GM23338 (cell line): ENCODE data around the gene CCSER2. TPM values are rescaled to one million over a fixed set of nuclear protein-coding genes. Genes with fewer than 3 reads are reported as not detected.

ENCODE experiments used
- ATAC-seq: fragments of 200-7000 bp; cut with Tn5 transposase; 3 replicates; pipeline ENCODE4 v1.9.1; 2020
- DNase-seq: peaks from one replicate; pipeline ENCODE4 v3.0.0-alpha.2; 2015; ENCODE audit warnings: low spot score
- H2AFZ ChIP-seq: fragments of 200-600 bp; sonication (generic); 2 replicates; pipeline ENCODE4 v1.8.0; 2016; ENCODE audit warnings: antibody characterized with exemption, mild to moderate bottlenecking, moderate library complexity
- H3F3A ChIP-seq: fragments of 200-600 bp; sonication (generic); replicated peaks from 2 replicates; pipeline ENCODE4 v1.8.0; 2017; ENCODE audit warnings: antibody characterized with exemption, mixed run types, low read depth
- H3K27ac ChIP-seq: fragments of 200-600 bp; sonication (generic); 2 replicates; pipeline ENCODE4 v1.6.1; 2016; ENCODE audit warnings: low read depth
- H3K27me3 ChIP-seq: fragments of 200-600 bp; sonication (generic); 2 replicates; pipeline ENCODE4 v1.8.0; 2016; ENCODE audit warnings: mild to moderate bottlenecking, mixed run types, moderate library complexity; ENCODE audit not compliant: insufficient read depth
- H3K36me3 ChIP-seq: fragments of 200-600 bp; sonication (generic); 2 replicates; pipeline ENCODE4 v1.8.0; 2016; ENCODE audit warnings: mild to moderate bottlenecking; ENCODE audit not compliant: insufficient read depth
- H3K4me1 ChIP-seq: fragments of 200-600 bp; sonication (generic); 2 replicates; pipeline ENCODE4 v1.8.0; 2016; ENCODE audit warnings: mild to moderate bottlenecking, moderate library complexity; ENCODE audit not compliant: insufficient read depth
- H3K4me2 ChIP-seq: fragments of 200-600 bp; sonication (generic); 2 replicates; pipeline ENCODE4 v1.7.1; 2017; ENCODE audit warnings: mixed run types
- H3K4me3 ChIP-seq: fragments of 200-600 bp; sonication (generic); 2 replicates; pipeline ENCODE4 v1.6.1; 2016; ENCODE audit warnings: mixed run types
- H3K79me2 ChIP-seq: fragments of 200-600 bp; sonication (generic); replicated peaks from 2 replicates; pipeline ENCODE4 v1.8.0; 2017; ENCODE audit warnings: mild to moderate bottlenecking; ENCODE audit not compliant: insufficient read depth
- H3K9me2 ChIP-seq: fragments of 200-600 bp; sonication (generic); 2 replicates; pipeline ENCODE4 v1.8.0; 2017; ENCODE audit not compliant: insufficient read depth
- H4K20me1 ChIP-seq: fragments of 200-600 bp; sonication (generic); replicated peaks from 2 replicates; pipeline ENCODE4 v1.8.0; 2017; ENCODE audit warnings: mild to moderate bottlenecking; ENCODE audit not compliant: insufficient read depth
- H3K27ac Mint-ChIP-seq: 2 replicates; pipeline ENCODE4 v1.8.0; 2020; ENCODE audit warnings: inconsistent platforms, mild to moderate bottlenecking, moderate library complexity, mixed read lengths
- H3K27me3 Mint-ChIP-seq: 3 replicates; pipeline ENCODE4 v1.8.0; 2022; ENCODE audit warnings: low read depth, mild to moderate bottlenecking, moderate library complexity, mixed read lengths, inconsistent platforms; ENCODE audit not compliant: insufficient read depth, poor library complexity
- H3K36me3 Mint-ChIP-seq: 3 replicates; pipeline ENCODE4 v1.8.0; 2021; ENCODE audit warnings: low read depth, mild to moderate bottlenecking, inconsistent platforms, moderate library complexity, mixed read lengths
- H3K4me1 Mint-ChIP-seq: 3 replicates; pipeline ENCODE4 v1.8.0; 2020; ENCODE audit warnings: mild to moderate bottlenecking, inconsistent platforms, mixed read lengths
- H3K4me3 Mint-ChIP-seq: 3 replicates; pipeline ENCODE4 v1.8.0; 2021; ENCODE audit warnings: moderate library complexity, mild to moderate bottlenecking, inconsistent platforms, mixed read lengths
- H3K9me3 Mint-ChIP-seq: 3 replicates; pipeline ENCODE4 v1.8.0; 2020; ENCODE audit warnings: moderate library complexity, mild to moderate bottlenecking, inconsistent platforms, mixed read lengths
- ZNF114 ChIP-seq: fragments of 250-450 bp; sonication (Bioruptor Pico); IDR thresholded peaks from 2 replicates; pipeline ENCODE4 v1.5.0; 2020; ENCODE audit warnings: mild to moderate bottlenecking, moderate library complexity
- ZNF331 ChIP-seq: fragments of 250-450 bp; sonication (Bioruptor Pico); IDR thresholded peaks from 2 replicates; pipeline ENCODE4 v1.5.0; 2020; ENCODE audit warnings: low read depth, mild to moderate bottlenecking, moderate library complexity
- polyA plus RNA-seq: library from polyadenylated mRNA; unstranded; fragments of >200 nt; fragmentation: Nextera tagmentation; extraction: Ambion mirVana; gene quantifications from 2 replicates; pipeline ENCODE4 v1.2.1, GENCODE V29; 2016
- total RNA-seq: library from RNA; depleted of rRNA; stranded (reverse); fragments of >200 nt; shearing (Covaris generic); gene quantifications from 2 replicates; pipeline ENCODE4 v1.2.3, GENCODE V29; 2014
- TF ChIP-seq, protein P1 (sequence below): fragments of 250-450 bp; sonication (Bioruptor Pico); IDR thresholded peaks from 2 replicates; pipeline ENCODE4 v1.5.0; 2020; ENCODE audit warnings: mild to moderate bottlenecking, moderate library complexity
- TF ChIP-seq, protein P2 (sequence below): IDR thresholded peaks from 2 replicates; pipeline ENCODE4 v1.6.1; 2016; ENCODE audit warnings: antibody characterized with exemption

CCSER2 gene
- total and polyA plus RNA-seq, 2 experiments from 2014 or later, result 30.6 to 37.2 TPM

DNA sequence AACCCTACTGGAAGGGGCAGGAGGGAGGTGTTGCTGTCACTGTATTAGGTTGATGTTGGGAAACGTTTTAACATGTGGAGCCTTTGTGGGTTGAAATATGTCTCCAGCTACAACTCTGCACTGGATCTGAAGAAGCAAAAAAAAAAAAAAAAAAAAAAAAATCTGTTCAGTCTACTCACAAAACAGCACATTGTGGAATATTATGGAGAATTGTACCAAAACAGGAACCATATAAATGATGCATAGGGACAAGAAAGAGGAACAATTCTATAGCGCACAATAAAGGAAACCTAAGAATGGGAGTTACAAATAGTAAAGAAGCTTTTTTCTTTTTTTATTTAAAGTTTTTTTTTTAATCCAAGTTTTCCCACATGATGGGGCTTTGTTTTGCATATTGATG, 63.8 kb downstream of the CCSER2 start (continued):
- TF ChIP-seq, protein P1, sequence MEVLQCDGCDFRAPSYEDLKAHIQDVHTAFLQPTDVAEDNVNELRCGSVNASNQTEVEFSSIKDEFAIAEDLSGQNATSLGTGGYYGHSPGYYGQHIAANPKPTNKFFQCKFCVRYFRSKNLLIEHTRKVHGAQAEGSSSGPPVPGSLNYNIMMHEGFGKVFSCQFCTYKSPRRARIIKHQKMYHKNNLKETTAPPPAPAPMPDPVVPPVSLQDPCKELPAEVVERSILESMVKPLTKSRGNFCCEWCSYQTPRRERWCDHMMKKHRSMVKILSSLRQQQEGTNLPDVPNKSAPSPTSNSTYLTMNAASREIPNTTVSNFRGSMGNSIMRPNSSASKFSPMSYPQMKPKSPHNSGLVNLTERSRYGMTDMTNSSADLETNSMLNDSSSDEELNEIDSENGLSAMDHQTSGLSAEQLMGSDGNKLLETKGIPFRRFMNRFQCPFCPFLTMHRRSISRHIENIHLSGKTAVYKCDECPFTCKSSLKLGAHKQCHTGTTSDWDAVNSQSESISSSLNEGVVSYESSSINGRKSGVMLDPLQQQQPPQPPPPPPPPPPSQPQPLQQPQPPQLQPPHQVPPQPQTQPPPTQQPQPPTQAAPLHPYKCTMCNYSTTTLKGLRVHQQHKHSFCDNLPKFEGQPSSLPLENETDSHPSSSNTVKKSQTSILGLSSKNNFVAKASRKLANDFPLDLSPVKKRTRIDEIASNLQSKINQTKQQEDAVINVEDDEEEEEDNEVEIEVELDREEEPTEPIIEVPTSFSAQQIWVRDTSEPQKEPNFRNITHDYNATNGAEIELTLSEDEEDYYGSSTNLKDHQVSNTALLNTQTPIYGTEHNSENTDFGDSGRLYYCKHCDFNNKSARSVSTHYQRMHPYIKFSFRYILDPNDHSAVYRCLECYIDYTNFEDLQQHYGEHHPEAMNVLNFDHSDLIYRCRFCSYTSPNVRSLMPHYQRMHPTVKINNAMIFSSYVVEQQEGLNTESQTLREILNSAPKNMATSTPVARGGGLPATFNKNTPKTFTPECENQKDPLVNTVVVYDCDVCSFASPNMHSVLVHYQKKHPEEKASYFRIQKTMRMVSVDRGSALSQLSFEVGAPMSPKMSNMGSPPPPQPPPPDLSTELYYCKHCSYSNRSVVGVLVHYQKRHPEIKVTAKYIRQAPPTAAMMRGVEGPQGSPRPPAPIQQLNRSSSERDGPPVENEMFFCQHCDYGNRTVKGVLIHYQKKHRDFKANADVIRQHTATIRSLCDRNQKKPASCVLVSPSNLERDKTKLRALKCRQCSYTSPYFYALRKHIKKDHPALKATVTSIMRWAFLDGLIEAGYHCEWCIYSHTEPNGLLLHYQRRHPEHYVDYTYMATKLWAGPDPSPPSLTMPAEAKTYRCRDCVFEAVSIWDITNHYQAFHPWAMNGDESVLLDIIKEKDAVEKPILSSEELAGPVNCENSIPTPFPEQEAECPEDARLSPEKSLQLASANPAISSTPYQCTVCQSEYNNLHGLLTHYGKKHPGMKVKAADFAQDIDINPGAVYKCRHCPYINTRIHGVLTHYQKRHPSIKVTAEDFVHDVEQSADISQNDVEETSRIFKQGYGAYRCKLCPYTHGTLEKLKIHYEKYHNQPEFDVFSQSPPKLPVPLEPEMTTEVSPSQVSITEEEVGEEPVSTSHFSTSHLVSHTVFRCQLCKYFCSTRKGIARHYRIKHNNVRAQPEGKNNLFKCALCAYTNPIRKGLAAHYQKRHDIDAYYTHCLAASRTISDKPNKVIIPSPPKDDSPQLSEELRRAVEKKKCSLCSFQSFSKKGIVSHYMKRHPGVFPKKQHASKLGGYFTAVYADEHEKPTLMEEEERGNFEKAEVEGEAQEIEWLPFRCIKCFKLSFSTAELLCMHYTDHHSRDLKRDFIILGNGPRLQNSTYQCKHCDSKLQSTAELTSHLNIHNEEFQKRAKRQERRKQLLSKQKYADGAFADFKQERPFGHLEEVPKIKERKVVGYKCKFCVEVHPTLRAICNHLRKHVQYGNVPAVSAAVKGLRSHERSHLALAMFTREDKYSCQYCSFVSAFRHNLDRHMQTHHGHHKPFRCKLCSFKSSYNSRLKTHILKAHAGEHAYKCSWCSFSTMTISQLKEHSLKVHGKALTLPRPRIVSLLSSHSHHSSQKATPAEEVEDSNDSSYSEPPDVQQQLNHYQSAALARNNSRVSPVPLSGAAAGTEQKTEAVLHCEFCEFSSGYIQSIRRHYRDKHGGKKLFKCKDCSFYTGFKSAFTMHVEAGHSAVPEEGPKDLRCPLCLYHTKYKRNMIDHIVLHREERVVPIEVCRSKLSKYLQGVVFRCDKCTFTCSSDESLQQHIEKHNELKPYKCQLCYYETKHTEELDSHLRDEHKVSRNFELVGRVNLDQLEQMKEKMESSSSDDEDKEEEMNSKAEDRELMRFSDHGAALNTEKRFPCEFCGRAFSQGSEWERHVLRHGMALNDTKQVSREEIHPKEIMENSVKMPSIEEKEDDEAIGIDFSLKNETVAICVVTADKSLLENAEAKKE (CRISPR knock-in tag), result no peak
- TF ChIP-seq, protein P2, sequence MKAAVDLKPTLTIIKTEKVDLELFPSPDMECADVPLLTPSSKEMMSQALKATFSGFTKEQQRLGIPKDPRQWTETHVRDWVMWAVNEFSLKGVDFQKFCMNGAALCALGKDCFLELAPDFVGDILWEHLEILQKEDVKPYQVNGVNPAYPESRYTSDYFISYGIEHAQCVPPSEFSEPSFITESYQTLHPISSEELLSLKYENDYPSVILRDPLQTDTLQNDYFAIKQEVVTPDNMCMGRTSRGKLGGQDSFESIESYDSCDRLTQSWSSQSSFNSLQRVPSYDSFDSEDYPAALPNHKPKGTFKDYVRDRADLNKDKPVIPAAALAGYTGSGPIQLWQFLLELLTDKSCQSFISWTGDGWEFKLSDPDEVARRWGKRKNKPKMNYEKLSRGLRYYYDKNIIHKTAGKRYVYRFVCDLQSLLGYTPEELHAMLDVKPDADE, result no peak

DNA sequence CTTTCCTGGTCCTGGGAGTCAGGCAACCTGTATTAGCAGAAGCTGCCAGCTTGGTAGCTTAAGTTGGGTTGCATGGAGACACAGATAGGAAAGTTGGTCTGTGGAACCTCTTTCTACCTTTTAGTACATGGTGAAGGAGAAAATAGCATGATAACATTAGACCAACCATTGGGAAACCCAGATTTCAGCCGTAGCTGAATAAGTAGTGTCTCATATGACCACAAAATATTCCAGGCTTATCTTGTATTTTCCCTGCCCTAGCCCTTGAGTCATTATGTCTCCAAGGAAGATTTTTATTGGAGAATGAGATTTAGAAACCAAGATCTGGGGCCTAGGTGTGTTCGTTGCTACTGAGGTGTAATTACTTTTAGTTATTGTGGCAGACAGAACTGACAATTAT, 67.2 kb downstream of the CCSER2 start:
- Mint-ChIP-seq H3K4me3 (no peak overlapping the region), H3K36me3 (peaks cover 30% of the 10 kb centered on the region), H3K9me3 (peaks cover 20% of the 10 kb centered on the region), H3K27ac (no peak overlapping the region), H3K27me3 (no peaks in the 10 kb centered on the region), H3K4me1 (peaks cover 19% of the 10 kb centered on the region)
- ATAC-seq (no peak), DNase-seq (no peak)
- Histone ChIP-seq H3K4me1 (peaks cover 20% of the 10 kb centered on the region), H3K36me3 (no peaks in the 10 kb centered on the region), H3K9me2 (no peaks in the 10 kb centered on the region), H3K27me3 (no peaks in the 10 kb centered on the region), H3F3A (no peaks in the 10 kb centered on the region), H3K27ac (no peak overlapping the region), H3K79me2 (peaks cover 41% of the 10 kb centered on the region), H2AFZ (no peak overlapping the region), H3K4me3 (no peak overlapping the region), H3K4me2 (no peak overlapping the region), H4K20me1 (no peaks in the 10 kb centered on the region; the same call in 1 of the 2 replicates)
- TF ChIP-seq ZNF331 (CRISPR knock-in tag), result no peak
- TF ChIP-seq, protein P1 (CRISPR knock-in tag), result no peak
- no peak for TF ChIP-seq ZNF114 (CRISPR knock-in tag)
